Measurements from ENCODE around the gene SPINK6.

- no peak for TF ChIP-seq CTCF (IDR thresholded peaks at IDR 0.05)
- TF ChIP-seq POLR2A (IDR thresholded peaks at IDR 0.05), result no peak
These were observed 35.1 kb downstream of the SPINK6 start for GRCh38 chr5:148237785-148238417.
